ENCODE results near the gene EGFL7.

EGFL7 gene

GRCh38 chr9:136683173-136683745, 20.5 kb downstream of the EGFL7 start:
- H3K4me1 ChIP-seq (ENCODE audit: control insufficient read depth, insufficient read depth, low read length), result peaks cover 14% of the 10 kb centered on the region
- no peaks in the 10 kb centered on the region for H3K36me3 ChIP-seq (ENCODE audit: insufficient read depth, low read length)
- H3K4me2 ChIP-seq (ENCODE audit: low read length), result no peak overlapping the region
- H3K9ac ChIP-seq (ENCODE audit: low read depth, low read length), result no peak overlapping the region
- no peaks in the 10 kb centered on the region for H3K9me3 ChIP-seq (replicated peaks; ENCODE audit: low read length)
- H3K4me3 ChIP-seq (ENCODE audit: low read length), result no peak overlapping the region
- H3K27me3 ChIP-seq (ENCODE audit: control insufficient read depth, insufficient read depth, low read length), result no peaks in the 10 kb centered on the region

GRCh38 chr9:136683755-136684154, 21.0 kb downstream of the EGFL7 start:
- Histone ChIP-seq H3K4me3 (ENCODE audit: low read length) (no peak overlapping the region), H3K36me3 (ENCODE audit: insufficient read depth, low read length) (no peaks in the 10 kb centered on the region), H3K27me3 (ENCODE audit: control insufficient read depth, insufficient read depth, low read length) (no peaks in the 10 kb centered on the region), H3K9me3 (replicated peaks; ENCODE audit: low read length) (no peaks in the 10 kb centered on the region), H3K4me1 (ENCODE audit: control insufficient read depth, insufficient read depth, low read length) (peaks cover 14% of the 10 kb centered on the region), H3K4me2 (ENCODE audit: low read length) (no peak overlapping the region), H3K9ac (ENCODE audit: low read depth, low read length) (no peak overlapping the region)

GRCh38 chr9:136684339-136684738, 21.6 kb downstream of the EGFL7 start:
- Histone ChIP-seq H3K4me2 (ENCODE audit: low read length) (no peak overlapping the region), H3K36me3 (ENCODE audit: insufficient read depth, low read length) (no peaks in the 10 kb centered on the region), H3K27me3 (ENCODE audit: control insufficient read depth, insufficient read depth, low read length) (no peaks in the 10 kb centered on the region), H3K9me3 (replicated peaks; ENCODE audit: low read length) (no peaks in the 10 kb centered on the region), H3K9ac (ENCODE audit: low read depth, low read length) (no peak overlapping the region), H3K4me1 (ENCODE audit: control insufficient read depth, insufficient read depth, low read length) (peaks cover 14% of the 10 kb centered on the region), H3K4me3 (ENCODE audit: low read length) (no peak overlapping the region)

- Histone ChIP-seq H3K4me3 (ENCODE audit: low read length) (no peak overlapping the region), H3K9ac (ENCODE audit: low read depth, low read length) (no peak overlapping the region)
Measured at GRCh38 chr9:136684799-136685198, 22.1 kb downstream of the EGFL7 start.

GRCh38 chr9:136685216-136685615, 22.5 kb downstream of the EGFL7 start:
- Histone ChIP-seq H3K9me3 (replicated peaks; ENCODE audit: low read length) (no peaks in the 10 kb centered on the region), H3K9ac (ENCODE audit: low read depth, low read length) (peak overlapping the region; percentile 86), H3K4me3 (ENCODE audit: low read length) (no peak overlapping the region), H3K27me3 (ENCODE audit: control insufficient read depth, insufficient read depth, low read length) (no peaks in the 10 kb centered on the region), H3K36me3 (ENCODE audit: insufficient read depth, low read length) (no peaks in the 10 kb centered on the region), H3K4me1 (ENCODE audit: control insufficient read depth, insufficient read depth, low read length) (peaks cover 14% of the 10 kb centered on the region), H3K4me2 (ENCODE audit: low read length) (peak overlapping the region; percentile 99)

More at GRCh38 chr9:136684799-136685198, 22.1 kb downstream of the EGFL7 start:
- Histone ChIP-seq H3K4me1 (ENCODE audit: control insufficient read depth, insufficient read depth, low read length) (peaks cover 14% of the 10 kb centered on the region), H3K27me3 (ENCODE audit: control insufficient read depth, insufficient read depth, low read length) (no peaks in the 10 kb centered on the region), H3K4me2 (ENCODE audit: low read length) (no peak overlapping the region), H3K9me3 (replicated peaks; ENCODE audit: low read length) (no peaks in the 10 kb centered on the region), H3K36me3 (ENCODE audit: insufficient read depth, low read length) (no peaks in the 10 kb centered on the region)

DNA sequence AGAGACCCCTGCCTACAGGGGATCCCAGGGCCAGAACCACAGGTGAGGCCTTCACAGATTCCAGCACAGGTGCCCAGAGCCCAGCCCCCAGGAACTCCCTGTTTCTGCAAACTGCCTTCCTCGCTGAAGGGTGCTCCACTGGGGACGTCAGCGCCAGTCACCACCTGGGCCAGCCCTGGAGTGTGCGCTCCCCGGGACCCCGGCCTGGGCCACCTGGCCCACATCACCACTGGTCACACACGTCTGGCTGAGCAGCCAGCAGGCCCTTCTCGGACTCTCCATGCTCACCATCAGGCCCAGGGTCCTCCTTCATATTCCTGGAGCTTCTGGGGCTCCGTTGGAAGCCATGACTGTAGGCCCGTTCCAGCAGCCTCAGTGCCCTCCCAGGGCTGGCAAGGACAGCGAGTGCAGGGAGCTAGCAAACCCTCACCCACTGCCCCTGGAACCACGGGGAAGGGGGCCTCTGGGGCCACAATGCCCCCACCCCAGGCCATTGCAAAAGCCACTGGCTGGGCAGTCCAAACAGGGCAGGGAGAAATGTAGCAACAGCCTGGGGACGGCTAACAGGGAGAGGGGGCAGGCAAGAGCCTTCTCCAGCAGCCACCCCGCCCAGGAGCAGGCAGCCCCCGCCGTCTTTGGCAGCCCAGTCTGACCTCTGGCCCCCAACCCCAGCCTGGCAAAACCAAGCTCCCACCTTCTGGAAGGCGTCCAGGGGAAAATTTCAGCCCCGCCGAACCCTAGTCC, 23.2 kb downstream of the EGFL7 start:
- peak overlapping the region; percentile 99 for H3K4me2 ChIP-seq (ENCODE audit: low read length)
- no peaks in the 10 kb centered on the region for H3K9me3 ChIP-seq (replicated peaks; ENCODE audit: low read length)
- no peaks in the 10 kb centered on the region for H3K36me3 ChIP-seq (ENCODE audit: insufficient read depth, low read length)
- peaks cover 14% of the 10 kb centered on the region for H3K4me1 ChIP-seq (ENCODE audit: control insufficient read depth, insufficient read depth, low read length)
- no peaks in the 10 kb centered on the region for H3K27me3 ChIP-seq (ENCODE audit: control insufficient read depth, insufficient read depth, low read length)
- H3K4me3 ChIP-seq (ENCODE audit: low read length), result peak overlapping the region; percentile 94
- H3K9ac ChIP-seq (ENCODE audit: low read depth, low read length), result peak overlapping the region; percentile 86

DNA sequence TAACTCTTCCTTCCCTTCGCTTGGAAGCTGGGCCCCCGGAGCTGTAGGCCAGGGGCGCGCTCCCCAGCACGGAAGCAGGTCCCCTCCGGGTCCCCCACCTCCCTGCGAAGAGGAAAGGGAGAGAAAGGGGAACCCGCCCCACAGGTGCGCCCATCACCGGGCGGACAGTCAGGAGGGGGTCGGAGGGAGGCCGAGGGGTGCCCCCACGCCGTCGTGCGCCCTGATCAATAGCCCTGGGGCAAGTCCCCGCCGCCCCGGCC, 23.7 kb downstream of the EGFL7 start:
- H3K4me1 ChIP-seq (ENCODE audit: control insufficient read depth, insufficient read depth, low read length), result peaks cover 14% of the 10 kb centered on the region
- H3K9me3 ChIP-seq (replicated peaks; ENCODE audit: low read length), result no peaks in the 10 kb centered on the region
- no peaks in the 10 kb centered on the region for H3K36me3 ChIP-seq (ENCODE audit: insufficient read depth, low read length)
- H3K27me3 ChIP-seq (ENCODE audit: control insufficient read depth, insufficient read depth, low read length), result no peaks in the 10 kb centered on the region
- peak overlapping the region; percentile 94 for H3K4me3 ChIP-seq (ENCODE audit: low read length)
- peak overlapping the region; percentile 86 for H3K9ac ChIP-seq (ENCODE audit: low read depth, low read length)
- H3K4me2 ChIP-seq (ENCODE audit: low read length), result peak overlapping the region; percentile 99

GRCh38 chr9:136686794-136687711, 24.3 kb downstream of the EGFL7 start, which contains the start of gene AGPAT2:
AGPAT2 (minus strand) TSS chr9:136687457; CDS start chr9:136687357, 100 bp downstream.
- H3K4me1 ChIP-seq (ENCODE audit: control insufficient read depth, insufficient read depth, low read length), result peaks cover 14% of the 10 kb centered on the region
- peak within 1 kb of the TSS; percentile 99 for H3K4me2 ChIP-seq (ENCODE audit: low read length)
- H3K9ac ChIP-seq (ENCODE audit: low read depth, low read length), result peak within 1 kb of the TSS; percentile 86
- H3K9me3 ChIP-seq (replicated peaks; ENCODE audit: low read length), result no peaks in the 10 kb centered on the region
- no peaks in the 10 kb centered on the region for H3K36me3 ChIP-seq (ENCODE audit: insufficient read depth, low read length)
- H3K27me3 ChIP-seq (ENCODE audit: control insufficient read depth, insufficient read depth, low read length), result no peaks in the 10 kb centered on the region
- H3K4me3 ChIP-seq (ENCODE audit: low read length), result peak within 1 kb of the TSS; percentile 94

GRCh38 chr9:136687721-136688223, 25.1 kb downstream of the EGFL7 start:
- no peak overlapping the region for H3K4me3 ChIP-seq (ENCODE audit: low read length)
- H3K27me3 ChIP-seq (ENCODE audit: control insufficient read depth, insufficient read depth, low read length), result no peaks in the 10 kb centered on the region
- H3K36me3 ChIP-seq (ENCODE audit: insufficient read depth, low read length), result no peaks in the 10 kb centered on the region
- no peaks in the 10 kb centered on the region for H3K9me3 ChIP-seq (replicated peaks; ENCODE audit: low read length)
- H3K9ac ChIP-seq (ENCODE audit: low read depth, low read length), result no peak overlapping the region
- H3K4me2 ChIP-seq (ENCODE audit: low read length), result no peak overlapping the region
- H3K4me1 ChIP-seq (ENCODE audit: control insufficient read depth, insufficient read depth, low read length), result peaks cover 14% of the 10 kb centered on the region

DNA sequence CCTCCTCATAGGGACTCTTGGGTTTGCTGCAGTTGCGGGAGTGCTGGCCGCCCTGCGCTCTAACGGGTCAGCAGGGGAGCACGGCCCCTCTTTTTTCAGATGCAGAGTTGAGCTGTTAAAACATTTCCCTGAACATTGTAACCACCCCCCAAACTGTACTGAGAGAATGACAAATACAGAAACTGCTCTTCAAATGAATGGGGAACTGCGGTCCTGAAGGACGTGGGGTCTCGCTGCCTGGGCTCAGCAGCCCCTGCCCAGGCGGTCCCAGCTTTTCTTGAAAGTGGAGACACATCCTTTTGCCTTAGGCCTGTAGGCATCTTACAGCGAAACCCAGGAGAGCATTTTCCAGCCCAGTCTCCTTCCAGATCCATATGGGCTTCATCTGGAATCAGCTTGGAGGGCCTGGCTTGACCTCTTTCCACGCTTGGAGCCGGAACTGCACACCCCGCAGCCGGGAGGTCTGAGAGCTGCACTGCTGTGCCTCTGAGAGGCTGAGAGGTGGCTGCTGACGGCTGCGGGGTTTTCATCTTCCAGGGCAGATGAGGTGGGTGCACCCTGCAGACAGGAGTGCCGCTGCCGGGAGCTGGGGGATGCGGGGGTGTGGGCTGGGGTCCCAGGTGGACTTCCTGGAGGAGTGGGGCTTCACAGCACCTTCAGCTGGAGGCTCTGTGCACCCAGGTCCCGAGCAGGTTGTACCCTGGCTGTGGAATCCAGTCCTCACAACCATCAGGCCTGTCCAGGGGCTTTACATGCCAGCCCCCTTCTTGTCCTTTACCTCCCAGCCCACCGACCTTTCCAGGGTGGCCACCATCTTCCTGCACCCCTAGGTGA, 25.8 kb downstream of the EGFL7 start:
- Histone ChIP-seq H3K36me3 (ENCODE audit: insufficient read depth, low read length) (no peaks in the 10 kb centered on the region), H3K4me2 (ENCODE audit: low read length) (no peak overlapping the region), H3K4me3 (ENCODE audit: low read length) (no peak overlapping the region), H3K4me1 (ENCODE audit: control insufficient read depth, insufficient read depth, low read length) (peaks cover 15% of the 10 kb centered on the region), H3K9ac (ENCODE audit: low read depth, low read length) (no peak overlapping the region), H3K9me3 (replicated peaks; ENCODE audit: low read length) (no peaks in the 10 kb centered on the region), H3K27me3 (ENCODE audit: control insufficient read depth, insufficient read depth, low read length) (no peaks in the 10 kb centered on the region)

DNA sequence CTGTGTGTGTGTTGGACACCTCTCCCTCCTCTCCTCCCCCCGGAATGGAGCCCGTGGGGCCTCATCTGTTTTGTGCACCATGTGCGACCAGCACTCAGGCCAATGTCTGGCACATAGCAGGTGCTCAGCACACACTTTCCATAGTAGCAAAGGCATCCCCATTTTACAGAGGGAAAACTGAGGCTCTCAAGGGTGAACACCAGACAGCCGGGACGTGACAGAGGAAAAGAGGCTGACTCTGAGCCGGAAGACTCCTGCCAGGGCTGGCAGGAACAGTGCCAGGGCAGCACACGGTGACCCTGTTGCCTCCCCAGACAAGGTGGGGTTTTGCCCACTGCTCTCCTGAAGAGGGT, 26.4 kb downstream of the EGFL7 start:
- no peak overlapping the region for H3K9ac ChIP-seq (ENCODE audit: low read depth, low read length)
- H3K27me3 ChIP-seq (ENCODE audit: control insufficient read depth, insufficient read depth, low read length), result no peaks in the 10 kb centered on the region
- H3K36me3 ChIP-seq (ENCODE audit: insufficient read depth, low read length), result no peaks in the 10 kb centered on the region
- no peak overlapping the region for H3K4me2 ChIP-seq (ENCODE audit: low read length)
- peaks cover 20% of the 10 kb centered on the region for H3K4me1 ChIP-seq (ENCODE audit: control insufficient read depth, insufficient read depth, low read length)
- no peaks in the 10 kb centered on the region for H3K9me3 ChIP-seq (replicated peaks; ENCODE audit: low read length)
- no peak overlapping the region for H3K4me3 ChIP-seq (ENCODE audit: low read length)
